Adipocyte (in vitro differentiated cells): Measurements from ENCODE around the gene SCAMP4.

Experiments used
- DNase-seq: peaks from one replicate; pipeline ENCODE4 v3.0.0-alpha.2; 2015; ENCODE audit warnings: low read depth
- H3K27me3 ChIP-seq: replicated peaks from 2 replicates; pipeline ENCODE4 v1.7.0; 2013; ENCODE audit warnings: mild to moderate bottlenecking, low read length, moderate library complexity; ENCODE audit not compliant: control insufficient read depth, insufficient read depth
- H3K36me3 ChIP-seq: 2 replicates; pipeline ENCODE4 v1.7.0; 2013; ENCODE audit warnings: low read length, mild to moderate bottlenecking, moderate library complexity; ENCODE audit not compliant: control insufficient read depth, insufficient read depth, severe bottlenecking
- H3K4me1 ChIP-seq: 2 replicates; pipeline ENCODE4 v1.7.0; 2013; ENCODE audit warnings: mild to moderate bottlenecking, low read length, moderate library complexity; ENCODE audit not compliant: control insufficient read depth, insufficient read depth
- H3K4me3 ChIP-seq: 2 replicates; pipeline ENCODE4 v1.7.0; 2013; ENCODE audit warnings: mild to moderate bottlenecking, low read length, moderate library complexity
- H3K9ac ChIP-seq: 2 replicates; pipeline ENCODE4 v1.7.0; 2013; ENCODE audit warnings: mild to moderate bottlenecking, low read length, moderate library complexity
- H3K9me3 ChIP-seq: 2 replicates; pipeline ENCODE4 v1.7.0; 2013; ENCODE audit warnings: mild to moderate bottlenecking, low read length, moderate library complexity; ENCODE audit not compliant: control insufficient read depth

SCAMP4 gene

DNA sequence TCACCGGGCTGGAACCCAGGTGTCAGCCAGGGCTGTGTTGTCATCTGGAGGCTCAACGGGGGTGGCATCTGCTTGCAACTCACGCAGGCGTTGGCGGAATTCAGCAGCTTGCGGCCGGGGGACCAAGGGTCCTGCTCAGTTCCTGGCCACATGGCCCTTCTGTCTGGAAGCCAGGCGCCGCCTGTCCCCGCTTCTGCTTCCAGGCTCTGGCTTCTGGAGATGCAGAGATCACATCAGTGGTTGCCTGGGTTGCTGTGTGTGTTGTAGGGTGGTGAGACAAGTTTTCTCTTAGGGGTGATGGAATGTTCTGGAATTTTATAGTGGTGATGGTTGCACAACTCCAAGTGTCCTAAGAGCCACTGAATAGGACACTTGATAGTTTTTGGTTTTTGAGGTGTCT lies 5.0 kb downstream of the SCAMP4 start:
- Histone ChIP-seq H3K27me3 (no peaks in the 10 kb centered on the region), H3K4me1 (peaks cover 17% of the 10 kb centered on the region), H3K9ac (no peak overlapping the region), H3K9me3 (no peaks in the 10 kb centered on the region), H3K4me3 (no peak overlapping the region), H3K36me3 (peaks cover 13% of the 10 kb centered on the region)
- DNase-seq = peak; percentile 26

DNA sequence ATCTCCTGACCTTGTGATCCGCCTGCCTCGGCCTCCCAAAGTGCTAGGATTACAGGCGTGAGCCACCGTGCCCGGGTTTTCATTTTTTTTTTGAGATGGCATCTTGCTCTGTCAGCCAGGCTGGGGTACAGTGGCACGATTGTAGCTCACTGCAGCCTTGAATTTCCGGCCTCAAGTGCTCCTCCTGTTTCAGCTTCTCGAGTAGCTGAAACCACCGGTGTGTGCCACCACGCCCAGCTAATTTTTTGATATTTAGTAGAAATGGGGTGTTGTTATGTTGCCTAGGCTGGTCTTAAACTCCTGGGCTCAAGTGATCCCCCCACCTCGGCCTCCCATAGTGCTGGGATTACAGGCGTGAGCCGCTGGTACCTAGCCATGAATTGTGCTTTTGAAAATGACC lies 5.9 kb downstream of the SCAMP4 start:
- no peaks in the 10 kb centered on the region for H3K27me3 ChIP-seq
- DNase-seq = no peak
- H3K4me3 ChIP-seq = no peak overlapping the region
- H3K36me3 ChIP-seq = peaks cover 15% of the 10 kb centered on the region
- no peak overlapping the region for H3K9ac ChIP-seq
- no peaks in the 10 kb centered on the region for H3K9me3 ChIP-seq
- peaks cover 13% of the 10 kb centered on the region for H3K4me1 ChIP-seq

DNA sequence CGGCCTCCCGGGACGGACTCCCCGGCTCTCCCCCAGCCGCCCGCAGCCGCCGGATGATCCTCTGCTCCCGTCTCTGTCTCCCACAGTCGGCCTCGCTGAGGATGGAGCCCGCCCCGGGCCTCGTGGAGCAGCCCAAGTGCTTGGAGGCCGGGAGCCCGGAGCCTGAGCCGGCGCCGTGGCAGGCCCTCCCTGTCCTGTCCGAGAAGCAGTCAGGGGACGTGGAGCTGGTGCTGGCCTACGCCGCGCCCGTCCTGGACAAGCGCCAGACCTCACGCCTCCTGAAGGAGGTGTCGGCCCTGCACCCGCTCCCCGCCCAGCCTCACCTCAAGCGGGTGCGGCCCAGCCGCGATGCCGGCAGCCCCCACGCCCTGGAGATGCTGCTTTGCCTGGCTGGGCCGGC lies 6.8 kb downstream of the SCAMP4 start:
- no peak for DNase-seq
- Histone ChIP-seq H3K36me3 (peaks cover 15% of the 10 kb centered on the region), H3K4me3 (no peak overlapping the region), H3K27me3 (no peaks in the 10 kb centered on the region), H3K4me1 (peaks cover 12% of the 10 kb centered on the region), H3K9ac (no peak overlapping the region), H3K9me3 (no peaks in the 10 kb centered on the region)

GRCh38 chr19:1912760-1913505 lies 7.7 kb downstream of the SCAMP4 start:
- peaks cover 12% of the 10 kb centered on the region for H3K4me1 ChIP-seq
- H3K9me3 ChIP-seq = no peaks in the 10 kb centered on the region
- H3K4me3 ChIP-seq = no peak overlapping the region
- no peak for DNase-seq
- H3K36me3 ChIP-seq = peaks cover 16% of the 10 kb centered on the region
- H3K9ac ChIP-seq = no peak overlapping the region
- H3K27me3 ChIP-seq = no peaks in the 10 kb centered on the region

DNA sequence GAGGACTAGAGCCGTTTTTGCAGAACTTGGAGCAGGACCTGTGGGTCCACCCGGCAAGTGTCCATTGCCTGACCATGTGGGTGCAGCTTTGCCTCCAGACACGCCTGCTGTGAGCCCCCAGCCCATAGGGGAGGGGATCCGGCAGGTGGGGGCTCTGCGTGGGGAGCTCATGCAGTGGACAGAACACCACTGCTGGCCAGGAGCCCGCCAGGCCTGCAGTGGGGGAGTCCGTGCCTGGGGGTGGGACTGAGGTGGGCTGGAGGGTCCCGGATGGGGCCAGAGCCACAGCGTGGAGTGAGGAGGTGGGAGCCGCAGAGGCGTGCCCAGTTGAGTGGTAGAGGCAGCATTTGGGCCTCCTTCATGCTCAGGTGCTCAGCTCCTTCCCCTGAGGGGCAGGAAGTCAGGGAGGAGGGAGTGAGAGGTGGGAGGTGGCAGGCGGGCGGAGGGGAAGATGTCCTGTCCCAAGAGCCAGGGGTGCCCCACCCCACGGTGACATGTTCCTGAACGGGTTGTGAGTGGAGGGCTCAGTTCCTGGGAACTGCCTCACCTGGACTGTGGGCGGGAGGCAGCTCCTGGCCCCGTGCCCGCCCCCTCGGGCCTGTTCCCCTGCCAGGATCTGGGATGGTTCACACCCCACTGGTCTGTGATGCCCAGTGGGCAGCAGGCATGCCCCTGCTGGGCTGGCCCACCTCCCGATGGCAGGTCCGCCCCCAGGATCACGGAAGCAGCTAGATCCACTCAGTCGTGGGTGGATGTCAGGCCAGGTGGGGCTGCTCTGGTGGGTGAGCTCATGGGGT lies 8.8 kb downstream of the SCAMP4 start:
- Histone ChIP-seq H3K9ac (no peak overlapping the region), H3K27me3 (no peaks in the 10 kb centered on the region), H3K36me3 (peaks cover 26% of the 10 kb centered on the region), H3K9me3 (no peaks in the 10 kb centered on the region), H3K4me3 (no peak overlapping the region), H3K4me1 (peaks cover 12% of the 10 kb centered on the region)
- no peak for DNase-seq

DNA sequence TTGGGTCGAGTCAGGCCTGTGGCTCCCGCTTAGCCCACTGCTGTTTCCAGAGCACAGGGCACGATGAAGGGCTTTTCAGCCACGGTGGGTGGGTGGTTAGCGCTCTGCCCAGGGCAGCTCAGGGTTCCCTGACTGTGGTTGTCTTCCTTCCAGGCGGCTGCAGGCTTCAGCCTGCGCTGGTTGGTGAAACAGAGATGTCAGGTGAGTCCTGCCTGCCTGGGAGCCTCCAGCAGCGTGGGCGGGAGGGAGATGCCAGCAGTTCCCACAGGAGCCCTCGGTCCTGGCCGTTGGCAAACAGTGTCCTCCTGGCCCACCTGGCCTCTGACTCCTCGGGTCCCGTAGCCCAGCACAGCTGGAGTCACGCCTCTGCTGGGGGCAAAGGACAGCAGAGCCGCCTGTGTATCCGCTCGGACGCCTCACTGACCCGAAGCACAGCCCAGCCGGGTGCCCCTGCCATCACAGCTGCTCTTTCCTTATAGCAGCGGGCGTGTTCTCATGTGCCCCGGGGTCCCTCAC lies 9.7 kb downstream of the SCAMP4 start:
- Histone ChIP-seq H3K9ac (no peak overlapping the region), H3K4me3 (no peak overlapping the region), H3K36me3 (peaks cover 29% of the 10 kb centered on the region), H3K27me3 (no peaks in the 10 kb centered on the region), H3K9me3 (no peaks in the 10 kb centered on the region), H3K4me1 (peaks cover 5% of the 10 kb centered on the region)
- no peak for DNase-seq

DNA sequence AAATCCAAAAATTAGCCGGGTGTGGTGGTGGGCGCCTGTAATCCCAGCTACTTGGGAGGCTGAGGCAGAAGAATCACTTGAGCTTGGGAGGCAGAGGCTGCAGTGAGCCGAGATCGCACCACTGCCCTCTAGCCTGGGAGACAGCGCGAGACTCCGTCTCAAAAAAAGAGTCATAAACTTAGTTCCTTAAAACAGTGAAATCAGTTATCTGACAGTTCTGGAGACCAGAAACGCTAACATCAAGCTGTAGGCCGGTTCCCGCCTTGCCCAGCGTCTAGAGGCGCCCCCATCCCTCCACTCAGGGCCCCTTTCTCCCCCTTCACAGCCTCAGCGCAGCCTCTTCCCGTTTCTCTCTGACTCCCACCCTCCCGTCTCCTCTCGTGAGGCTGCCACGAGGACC lies 11.9 kb downstream of the SCAMP4 start:
- DNase-seq = no peak
- H3K9me3 ChIP-seq = no peaks in the 10 kb centered on the region
- H3K27me3 ChIP-seq = no peaks in the 10 kb centered on the region
- no peak overlapping the region for H3K9ac ChIP-seq
- no peak overlapping the region for H3K4me3 ChIP-seq
- no peaks in the 10 kb centered on the region for H3K4me1 ChIP-seq
- H3K36me3 ChIP-seq = peaks cover 40% of the 10 kb centered on the region

DNA sequence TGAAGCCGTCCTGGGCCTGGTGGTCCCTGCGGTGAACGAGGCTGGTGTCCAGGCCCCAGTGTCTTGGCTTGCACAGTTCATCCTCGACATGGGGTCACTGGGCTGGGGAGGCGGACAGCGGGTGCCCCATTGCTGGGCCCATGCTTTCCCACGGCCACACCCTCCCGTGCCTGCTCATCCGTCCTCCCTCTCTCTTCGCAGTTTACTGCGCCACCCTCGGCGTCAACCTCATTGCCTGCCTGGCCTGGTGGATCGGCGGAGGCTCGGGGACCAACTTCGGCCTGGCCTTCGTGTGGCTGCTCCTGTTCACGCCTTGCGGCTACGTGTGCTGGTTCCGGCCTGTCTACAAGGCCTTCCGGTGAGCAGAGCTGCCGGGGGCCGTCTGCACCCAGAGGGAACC lies 12.7 kb downstream of the SCAMP4 start:
- DNase-seq = no peak

GRCh38 chr19:1918975-1919374 lies 13.8 kb downstream of the SCAMP4 start:
- Histone ChIP-seq H3K4me1 (no peaks in the 10 kb centered on the region), H3K9me3 (no peaks in the 10 kb centered on the region), H3K4me3 (no peak overlapping the region), H3K27me3 (no peaks in the 10 kb centered on the region), H3K36me3 (peaks cover 37% of the 10 kb centered on the region), H3K9ac (no peak overlapping the region)
- DNase-seq = no peak

More for the DNA sequence above, 12.7 kb downstream of the SCAMP4 start:
- H3K4me3 ChIP-seq = no peak overlapping the region
- peaks cover 41% of the 10 kb centered on the region for H3K36me3 ChIP-seq
- H3K9ac ChIP-seq = no peak overlapping the region
- no peaks in the 10 kb centered on the region for H3K27me3 ChIP-seq
- no peaks in the 10 kb centered on the region for H3K4me1 ChIP-seq
- no peaks in the 10 kb centered on the region for H3K9me3 ChIP-seq

GRCh38 chr19:1920644-1921043 lies 15.4 kb downstream of the SCAMP4 start:
- no peak for DNase-seq
- H3K9ac ChIP-seq = no peak overlapping the region
- H3K4me1 ChIP-seq = no peaks in the 10 kb centered on the region
- H3K9me3 ChIP-seq = no peaks in the 10 kb centered on the region
- H3K27me3 ChIP-seq = no peaks in the 10 kb centered on the region
- no peak overlapping the region for H3K4me3 ChIP-seq
- H3K36me3 ChIP-seq = peaks cover 40% of the 10 kb centered on the region

DNA sequence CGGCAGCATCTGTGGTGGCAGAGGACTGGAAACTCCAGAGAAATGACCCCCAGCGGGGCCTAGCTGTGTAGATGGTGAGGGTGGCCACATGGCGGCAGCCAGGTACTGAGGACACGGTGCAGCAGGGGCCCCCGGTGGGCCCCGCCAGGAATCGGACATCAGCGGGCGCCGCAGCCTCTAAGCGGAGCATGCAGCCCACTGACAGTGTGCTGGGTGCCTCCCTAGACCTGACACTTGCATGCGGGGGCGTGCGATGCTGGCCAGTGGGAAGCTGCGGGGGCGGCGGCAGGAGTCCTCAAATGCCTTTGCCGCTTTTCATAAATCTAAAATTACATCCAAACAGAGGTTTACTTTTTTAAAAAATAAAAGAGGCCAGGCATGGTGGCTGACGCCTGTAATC lies 16.1 kb downstream of the SCAMP4 start:
- no peaks in the 10 kb centered on the region for H3K9me3 ChIP-seq
- no peaks in the 10 kb centered on the region for H3K4me1 ChIP-seq
- DNase-seq = no peak
- no peak overlapping the region for H3K4me3 ChIP-seq
- H3K36me3 ChIP-seq = peaks cover 40% of the 10 kb centered on the region
- no peaks in the 10 kb centered on the region for H3K27me3 ChIP-seq
- no peak overlapping the region for H3K9ac ChIP-seq
